A549 (cell line): ENCODE data around the gene TNRC18. TPM values are rescaled to one million over a fixed set of nuclear protein-coding genes. Genes with fewer than 3 reads are reported as not detected.
"Not testable (repeated sequence)": the region's sequence is repeated elsewhere in the genome, so short reads cannot be mapped to it uniquely, and the experiment has no call there.

Experiments used
- ATAC-seq, 2 experiments: fragments of 200-7000 bp in 1 of 2; fragments of >200 bp in 1 of 2; cut with Nextera tagmentation in 1 of 2; cut with Tn5 transposase in 1 of 2; 3 replicates each; pipeline versions ENCODE4 v1.8.0 to v1.9.1; 2018 to 2020; ENCODE audit warnings: mild to moderate bottlenecking in 1 of 2, moderate library complexity in 1 of 2
- CTCF ChIA-PET: fragments of 300-600 bp; sonication (Branson Sonifier 250); formaldehyde crosslinking; extraction: SDS; loops from one replicate; lab custom pipeline; 2021; ENCODE audit warnings: antibody characterized with exemption, inconsistent platforms; lab: Yijun Ruan, JAX
- POLR2A ChIA-PET: fragments of 350-600 bp; formaldehyde crosslinking; extraction: SDS; loops from one replicate; lab custom pipeline; 2021; ENCODE audit warnings: antibody characterized with exemption, inconsistent platforms; lab: Yijun Ruan, JAX
- DNase-seq, 2 experiments: peaks; one replicate each; pipeline versions ENCODE4 v3.0.0 to v3.0.0-alpha.2; 2011 to 2016; ENCODE audit warnings: low read depth in 1 of 2, low spot score in 1 of 2
- FAIRE-seq: peaks from 2 replicates; lab custom pipeline; 2011; peaks lifted over from hg19 to GRCh38; lab: Jason Lieb, UNC
- H3K27ac ChIP-seq, 2 experiments: fragments of >200 bp; sonication (Bioruptor Twin); formaldehyde crosslinking; 3 replicates each; pipeline ENCODE4 v1.5.1; 2016 to 2017
- H3K4me1 ChIP-seq: fragments of >200 bp; sonication (Bioruptor Twin); formaldehyde crosslinking; 3 replicates; pipeline ENCODE4 v1.6.1; 2016
- H3K4me2 ChIP-seq: fragments of >200 bp; sonication (Bioruptor Twin); formaldehyde crosslinking; 3 replicates; pipeline ENCODE4 v1.6.1; 2016
- H3K4me3 ChIP-seq: fragments of >200 bp; sonication (Bioruptor Twin); formaldehyde crosslinking; 3 replicates; pipeline ENCODE4 v1.5.1; 2016
- H3K9me3 ChIP-seq: fragments of >200 bp; sonication (Bioruptor Twin); formaldehyde crosslinking; 3 replicates; pipeline ENCODE4 v1.6.1; 2016
- BCL3 ChIP-seq: fragments of >200 bp; sonication (Bioruptor Twin); formaldehyde crosslinking; IDR thresholded peaks from 3 replicates; pipeline ENCODE4 v1.6.1; 2016
- CBX2 ChIP-seq: fragments of 200-600 bp; sonication (generic); IDR thresholded peaks from 2 replicates; pipeline ENCODE4 v1.6.1; 2016; ENCODE audit warnings: low read depth, mild to moderate bottlenecking, borderline replicate concordance
- E2F6 ChIP-seq: IDR thresholded peaks from 2 replicates; pipeline ENCODE4 v1.6.1; 2012; ENCODE audit warnings: low read depth, borderline replicate concordance
- FOSL2 ChIP-seq, 2 experiments: fragments of 450-650 bp in 1 of 2; fragments of >200 bp in 1 of 2; sonication (Bioruptor Twin) in 1 of 2; formaldehyde crosslinking; IDR thresholded peaks; 2 replicates each; pipeline versions ENCODE4 v1.5.0 to v1.6.1; 2016 to 2020; ENCODE audit warnings: mild to moderate bottlenecking in 1 of 2, moderate library complexity in 1 of 2
- HES2 ChIP-seq: fragments of >200 bp; sonication (Bioruptor Twin); formaldehyde crosslinking; IDR thresholded peaks from 2 replicates; pipeline ENCODE4 v1.6.1; 2016
- MAFK ChIP-seq: fragments of 450-650 bp; IDR thresholded peaks from 2 replicates; pipeline ENCODE4 v1.6.1; 2014; ENCODE audit not compliant: partially characterized antibody
- MAZ ChIP-seq: fragments of 150-350 bp; IDR thresholded peaks from 2 replicates; pipeline ENCODE4 v1.6.1; 2014; ENCODE audit warnings: antibody characterized with exemption, low read depth, low read length, borderline replicate concordance
- MYC ChIP-seq: IDR thresholded peaks from 2 replicates; pipeline ENCODE4 v1.6.1; 2012; ENCODE audit warnings: mild to moderate bottlenecking, inconsistent platforms, low read length, improper control_type of control experiment, borderline replicate concordance
- NR3C1 ChIP-seq: fragments of >200 bp; sonication (Bioruptor Twin); formaldehyde crosslinking; IDR thresholded peaks from 3 replicates; pipeline ENCODE4 v1.6.1; 2017
- PHF8 ChIP-seq: fragments of 200-600 bp; sonication (generic); IDR thresholded peaks from 2 replicates; pipeline ENCODE4 v1.6.1; 2016; ENCODE audit warnings: low read depth, mild to moderate bottlenecking, antibody characterized with exemption, moderate library complexity, borderline replicate concordance
- RAD21 ChIP-seq, 2 experiments: fragments of >200 bp in 1 of 2; sonication (Bioruptor Twin) in 1 of 2; formaldehyde crosslinking in 1 of 2; IDR thresholded peaks in 1 of 2; conservative IDR thresholded peaks in 1 of 2; 2 replicates in 1 of 2; 3 replicates in 1 of 2; pipeline ENCODE4 v1.6.1; 2012 to 2018; ENCODE audit warnings: inconsistent platforms in 1 of 2
- RCOR1 ChIP-seq: fragments of 150-350 bp; IDR thresholded peaks from 2 replicates; pipeline ENCODE4 v1.6.1; 2014; ENCODE audit warnings: antibody characterized with exemption, low read length, low read depth
- RNF2 ChIP-seq: fragments of 200-600 bp; sonication (generic); IDR thresholded peaks from 2 replicates; pipeline ENCODE4 v1.6.1; 2016; ENCODE audit warnings: low read depth, mild to moderate bottlenecking, antibody characterized with exemption, moderate library complexity, borderline replicate concordance
- TFCP2L1 ChIP-seq: fragments of 250-450 bp; sonication (Bioruptor Pico); IDR thresholded peaks from 2 replicates; pipeline ENCODE4 v1.5.0; 2021; ENCODE audit warnings: mild to moderate bottlenecking
- TP53 ChIP-seq: fragments of 250-450 bp; sonication (Bioruptor Pico); IDR thresholded peaks from 2 replicates; pipeline ENCODE4 v1.5.0; 2021; ENCODE audit warnings: mild to moderate bottlenecking, moderate library complexity
- WGBS: methylation state at CpG from one replicate; pipeline ENCODE4 v1.1.6; 2017; ENCODE audit errors: missing lambda C conversion rate; 5-methylcytosine and 5-hydroxymethylcytosine counted together
- polyA plus RNA-seq, 4 experiments: library from polyadenylated mRNA; depleted of rRNA in 3 of 4; stranded (reverse); fragments of >200 nt; fragmentation: RNase III in 1 of 4; extraction: RNeasy Plus Mini Kit Qiagen cat#74134 plus additional on column Dnase treatment in 1 of 4; gene quantifications; 2 replicates in 3 of 4; 3 replicates in 1 of 4; pipeline ENCODE4 v1.2.3, GENCODE V29; 2011 to 2017
- TF ChIP-seq, protein P1 (sequence below): fragments of 250-450 bp; sonication (Bioruptor Pico); IDR thresholded peaks from 2 replicates; pipeline ENCODE4 v1.5.0; 2020; ENCODE audit warnings: low read depth, mild to moderate bottlenecking, moderate library complexity

Gene TNRC18
- polyA plus RNA-seq, 2 of the 4 experiments (the other 2 are of a cell fraction): 15.5 to 39.9 TPM

DNA sequence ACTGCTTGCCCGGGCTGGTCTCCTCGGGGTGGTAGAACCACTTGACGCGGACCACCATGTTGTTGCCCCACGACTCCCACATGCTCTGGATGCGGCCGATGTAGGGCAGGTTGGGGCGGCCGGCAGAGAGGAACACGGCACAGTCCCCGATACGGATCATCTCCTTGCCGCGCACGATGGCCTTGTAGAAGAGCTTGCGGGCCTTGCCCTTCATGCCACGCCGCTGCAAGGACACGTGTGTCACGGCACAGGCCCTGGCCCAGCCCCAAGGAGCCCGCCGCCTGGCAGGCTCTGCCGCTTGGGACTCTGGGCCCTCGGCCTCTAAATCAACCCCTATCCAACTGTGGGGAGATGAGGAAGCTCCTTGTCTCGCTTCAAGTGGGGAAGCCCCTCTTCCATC, 114.5 kb downstream of the TNRC18 start (continued):
- TF ChIP-seq, protein P1, sequence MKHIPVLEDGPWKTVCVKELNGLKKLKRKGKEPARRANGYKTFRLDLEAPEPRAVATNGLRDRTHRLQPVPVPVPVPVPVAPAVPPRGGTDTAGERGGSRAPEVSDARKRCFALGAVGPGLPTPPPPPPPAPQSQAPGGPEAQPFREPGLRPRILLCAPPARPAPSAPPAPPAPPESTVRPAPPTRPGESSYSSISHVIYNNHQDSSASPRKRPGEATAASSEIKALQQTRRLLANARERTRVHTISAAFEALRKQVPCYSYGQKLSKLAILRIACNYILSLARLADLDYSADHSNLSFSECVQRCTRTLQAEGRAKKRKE (CRISPR knock-in tag): no peak
- TF ChIP-seq PHF8: no peak
- no peak for TF ChIP-seq MYC
- no peak for TF ChIP-seq TFCP2L1 (CRISPR knock-in tag)
- TF ChIP-seq FOSL2 (IDR thresholded peaks at IDR 0.05): no peak
- TF ChIP-seq FOSL2 (CRISPR knock-in tag; IDR thresholded peaks at IDR 0.05): no peak
- TF ChIP-seq NR3C1: no peak
- no peak for TF ChIP-seq RAD21 (conservative IDR thresholded peaks at IDR 0.05 in 1 of 2, IDR thresholded peaks at IDR 0.05 in 1 of 2)
- TF ChIP-seq RNF2: no peak
- TF ChIP-seq MAFK: no peak
- no peak for TF ChIP-seq CBX2
- TF ChIP-seq BCL3: no peak
- no peak for TF ChIP-seq RCOR1
- no peak for TF ChIP-seq E2F6
- TF ChIP-seq TP53 (CRISPR knock-in tag): no peak
- TF ChIP-seq HES2: no peak
- TF ChIP-seq MAZ: no peak

GRCh38 chr7:5307221-5308142, 116.2 kb downstream of the TNRC18 start:
- H3K4me2 ChIP-seq, H3K27ac ChIP-seq, H3K9me3 ChIP-seq, H3K4me1 ChIP-seq, DNase-seq, FAIRE-seq, H3K4me3 ChIP-seq, POLR2A ChIA-PET, CTCF ChIA-PET, ATAC-seq: not testable (repeated sequence)
- 93% methylated on average over 35 of the region's 39 CpGs for WGBS

DNA sequence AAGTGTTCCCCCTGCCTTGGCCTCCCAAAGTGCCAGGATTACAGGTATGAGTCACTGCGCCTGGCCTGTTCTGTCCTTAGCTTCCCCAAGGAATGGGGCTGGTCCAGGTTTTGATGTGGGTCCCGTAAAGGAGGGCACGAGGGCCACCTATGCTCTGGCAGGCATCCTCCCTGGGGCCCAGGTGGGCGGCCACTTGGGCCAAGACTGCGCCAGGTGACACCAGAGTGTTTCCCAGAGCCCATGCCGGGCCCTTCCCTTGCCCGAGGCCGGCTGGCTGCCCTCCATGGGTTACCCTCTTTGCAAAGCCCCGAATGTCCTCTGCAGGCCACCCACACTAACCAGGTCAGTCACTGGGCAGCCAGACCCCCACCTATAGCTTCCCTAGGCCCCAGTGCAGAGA, 118.6 kb downstream of the TNRC18 start:
- ATAC-seq, H3K4me3 ChIP-seq, FAIRE-seq, CTCF ChIA-PET, DNase-seq, H3K9me3 ChIP-seq, H3K27ac ChIP-seq, POLR2A ChIA-PET, H3K4me2 ChIP-seq, H3K4me1 ChIP-seq: not testable (repeated sequence)
- WGBS: 90% methylated on average over 7 of the region's 9 CpGs
